HL-60 (cell line): ENCODE measurements around the gene MOCS1.

Experiments used
- CTCF ChIP-seq: IDR thresholded peaks from one replicate; pipeline ENCODE4 v1.5.1; 2011; ENCODE audit warnings: low read length, control low read depth, inconsistent platforms; ENCODE audit not compliant: insufficient read depth
- GABPA ChIP-seq: IDR thresholded peaks from 2 replicates; pipeline ENCODE4 v1.6.1; 2012; ENCODE audit warnings: low read depth
- POLR2AphosphoS5 ChIP-seq: IDR thresholded peaks from 2 replicates; pipeline ENCODE4 v1.6.1; 2012; ENCODE audit warnings: low read depth
- TF ChIP-seq, protein P1 (sequence below): IDR thresholded peaks from 2 replicates; pipeline ENCODE4 v1.6.1; 2012; ENCODE audit warnings: low read depth; ENCODE audit not compliant: insufficient replicate concordance

DNA sequence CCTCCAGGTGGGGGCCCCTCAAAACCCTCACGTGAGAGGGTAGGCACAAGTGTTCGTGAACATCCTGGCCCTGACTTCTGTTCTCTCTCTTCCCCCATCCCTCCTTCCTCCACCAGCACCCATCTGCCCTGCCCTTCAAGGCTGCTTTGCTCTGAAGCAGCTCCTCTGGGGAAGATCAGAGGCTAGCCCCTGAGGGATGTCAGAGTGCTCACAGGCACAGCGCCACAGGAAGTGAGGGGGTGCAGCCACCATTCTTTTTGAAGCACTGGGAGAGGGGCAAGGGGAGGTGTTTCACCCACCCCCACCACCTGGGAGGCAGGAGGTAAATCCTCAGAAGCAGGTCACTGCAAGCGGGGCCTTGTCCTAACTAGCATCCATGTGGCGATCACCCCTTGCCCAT, 11.4 kb downstream of the MOCS1 start:
- no peak for TF ChIP-seq CTCF
- TF ChIP-seq POLR2AphosphoS5, result no peak
- TF ChIP-seq GABPA, result no peak
- TF ChIP-seq, protein P1, sequence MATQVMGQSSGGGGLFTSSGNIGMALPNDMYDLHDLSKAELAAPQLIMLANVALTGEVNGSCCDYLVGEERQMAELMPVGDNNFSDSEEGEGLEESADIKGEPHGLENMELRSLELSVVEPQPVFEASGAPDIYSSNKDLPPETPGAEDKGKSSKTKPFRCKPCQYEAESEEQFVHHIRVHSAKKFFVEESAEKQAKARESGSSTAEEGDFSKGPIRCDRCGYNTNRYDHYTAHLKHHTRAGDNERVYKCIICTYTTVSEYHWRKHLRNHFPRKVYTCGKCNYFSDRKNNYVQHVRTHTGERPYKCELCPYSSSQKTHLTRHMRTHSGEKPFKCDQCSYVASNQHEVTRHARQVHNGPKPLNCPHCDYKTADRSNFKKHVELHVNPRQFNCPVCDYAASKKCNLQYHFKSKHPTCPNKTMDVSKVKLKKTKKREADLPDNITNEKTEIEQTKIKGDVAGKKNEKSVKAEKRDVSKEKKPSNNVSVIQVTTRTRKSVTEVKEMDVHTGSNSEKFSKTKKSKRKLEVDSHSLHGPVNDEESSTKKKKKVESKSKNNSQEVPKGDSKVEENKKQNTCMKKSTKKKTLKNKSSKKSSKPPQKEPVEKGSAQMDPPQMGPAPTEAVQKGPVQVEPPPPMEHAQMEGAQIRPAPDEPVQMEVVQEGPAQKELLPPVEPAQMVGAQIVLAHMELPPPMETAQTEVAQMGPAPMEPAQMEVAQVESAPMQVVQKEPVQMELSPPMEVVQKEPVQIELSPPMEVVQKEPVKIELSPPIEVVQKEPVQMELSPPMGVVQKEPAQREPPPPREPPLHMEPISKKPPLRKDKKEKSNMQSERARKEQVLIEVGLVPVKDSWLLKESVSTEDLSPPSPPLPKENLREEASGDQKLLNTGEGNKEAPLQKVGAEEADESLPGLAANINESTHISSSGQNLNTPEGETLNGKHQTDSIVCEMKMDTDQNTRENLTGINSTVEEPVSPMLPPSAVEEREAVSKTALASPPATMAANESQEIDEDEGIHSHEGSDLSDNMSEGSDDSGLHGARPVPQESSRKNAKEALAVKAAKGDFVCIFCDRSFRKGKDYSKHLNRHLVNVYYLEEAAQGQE, result no peak
